Measurements from ENCODE around the gene CFAP20DC.
"Not testable (repeated sequence)": the region's sequence is repeated elsewhere in the genome, so short reads cannot be mapped to it uniquely, and the experiment has no call there.

The CFAP20DC gene

DNA sequence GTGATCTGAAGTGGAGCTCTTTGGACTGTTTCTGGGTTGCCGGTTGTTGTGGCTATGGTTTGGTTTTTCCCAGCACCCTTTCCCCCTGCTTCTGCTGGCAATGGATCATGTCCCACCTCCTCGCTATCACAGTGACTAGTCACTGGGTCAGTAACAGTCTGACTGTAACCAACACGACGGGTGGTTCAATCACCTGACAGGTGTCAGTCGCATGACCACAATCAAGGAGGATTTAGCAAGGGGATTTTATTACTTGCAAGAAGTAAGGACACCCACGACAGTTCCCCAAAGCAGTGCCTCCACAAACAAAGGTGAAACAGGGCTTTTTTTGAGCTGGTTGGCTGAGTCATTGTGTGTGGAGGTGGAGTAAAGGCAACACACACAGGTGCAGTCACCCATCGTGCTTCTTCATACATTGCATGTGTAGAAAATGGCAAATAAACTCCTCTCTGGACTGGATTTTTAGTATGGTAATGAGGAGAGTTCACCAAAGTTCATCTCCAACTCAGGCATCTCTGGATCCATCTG lies 324.4 kb downstream of the CFAP20DC start:
- no peak for DNase-seq

GRCh38 chr3:58724336-58724735 lies 325.5 kb downstream of the CFAP20DC start:
- DNase-seq = no peak

DNA sequence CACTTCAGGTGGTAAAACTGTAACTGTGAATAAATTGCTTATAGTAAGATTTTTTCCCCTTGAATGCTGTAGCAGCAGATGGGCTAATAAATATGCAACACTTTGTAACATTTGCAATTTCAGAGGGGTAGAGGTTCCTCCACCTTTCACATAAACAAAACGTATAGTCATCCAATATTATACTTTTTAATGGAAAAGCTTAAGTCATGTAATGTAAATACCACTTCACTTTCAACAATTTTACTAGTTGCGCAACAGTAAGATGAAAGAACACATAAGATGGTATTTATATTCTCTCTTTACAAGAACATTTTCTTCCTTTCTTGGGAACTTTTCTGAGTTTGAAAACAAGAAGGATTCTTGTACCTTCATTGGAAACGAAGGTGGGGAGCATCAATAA lies 326.7 kb downstream of the CFAP20DC start:
- DNase-seq = no peak

GRCh38 chr3:58722561-58722960 lies 327.3 kb downstream of the CFAP20DC start:
- no peak for DNase-seq

GRCh38 chr3:58720526-58720925 lies 329.3 kb downstream of the CFAP20DC start:
- DNase-seq = no peak

GRCh38 chr3:58719684-58720083 lies 330.1 kb downstream of the CFAP20DC start:
- DNase-seq = no peak

DNA sequence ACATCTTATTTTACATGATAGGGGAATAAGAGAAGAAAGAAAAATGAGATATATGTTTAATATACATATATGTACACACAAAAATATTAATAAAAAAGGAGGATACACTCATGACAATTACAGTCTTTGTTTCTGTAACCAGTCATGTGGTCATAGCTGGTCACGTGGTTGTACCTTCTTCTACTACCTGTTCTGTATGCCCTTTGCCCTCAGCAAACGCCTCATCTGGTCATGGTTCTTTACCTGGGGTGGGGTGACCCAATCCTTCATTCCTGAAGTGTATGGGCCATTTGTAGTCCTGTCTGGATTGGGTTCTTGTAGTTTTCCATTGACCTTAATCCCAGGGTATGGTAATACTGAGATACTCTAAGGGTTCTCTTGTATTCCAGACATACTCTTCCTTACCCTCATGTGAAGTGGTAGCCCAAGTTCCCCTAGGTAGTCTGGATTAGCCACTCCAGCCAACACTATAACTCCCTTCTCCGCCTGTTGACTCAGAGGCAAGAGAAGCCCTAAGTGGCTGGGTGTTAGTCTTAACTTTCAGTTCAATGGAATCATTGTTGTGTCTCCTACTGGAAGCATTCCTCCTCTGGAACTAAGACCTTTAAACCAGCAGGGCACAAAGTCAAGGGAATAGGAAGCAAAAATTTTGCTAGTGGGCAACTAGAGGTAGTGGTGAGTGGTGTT lies 336.0 kb downstream of the CFAP20DC start:
- no peak for DNase-seq

GRCh38 chr3:58711871-58712270 lies 338.0 kb downstream of the CFAP20DC start:
- no peak for DNase-seq

DNA sequence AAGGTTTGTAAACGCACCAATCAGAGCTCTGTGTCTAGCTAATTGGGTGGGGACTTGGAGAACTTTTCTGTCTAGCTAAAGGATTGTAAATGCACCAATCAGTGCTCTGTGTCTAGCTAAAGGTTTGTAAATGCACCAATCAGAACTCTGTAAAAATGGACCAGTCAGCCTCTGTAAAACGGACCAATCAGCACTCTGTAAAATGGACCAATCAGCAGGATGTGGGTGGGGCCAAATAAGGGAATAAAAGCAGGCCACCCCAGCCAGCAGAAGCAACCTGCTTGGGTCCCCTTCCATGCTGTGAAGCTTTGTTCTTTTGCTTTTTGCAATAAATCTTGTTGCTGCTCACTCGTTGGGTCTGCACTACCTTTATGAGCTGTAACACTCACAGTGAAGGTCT lies 340.8 kb downstream of the CFAP20DC start:
- DNase-seq = not testable (repeated sequence)

DNA sequence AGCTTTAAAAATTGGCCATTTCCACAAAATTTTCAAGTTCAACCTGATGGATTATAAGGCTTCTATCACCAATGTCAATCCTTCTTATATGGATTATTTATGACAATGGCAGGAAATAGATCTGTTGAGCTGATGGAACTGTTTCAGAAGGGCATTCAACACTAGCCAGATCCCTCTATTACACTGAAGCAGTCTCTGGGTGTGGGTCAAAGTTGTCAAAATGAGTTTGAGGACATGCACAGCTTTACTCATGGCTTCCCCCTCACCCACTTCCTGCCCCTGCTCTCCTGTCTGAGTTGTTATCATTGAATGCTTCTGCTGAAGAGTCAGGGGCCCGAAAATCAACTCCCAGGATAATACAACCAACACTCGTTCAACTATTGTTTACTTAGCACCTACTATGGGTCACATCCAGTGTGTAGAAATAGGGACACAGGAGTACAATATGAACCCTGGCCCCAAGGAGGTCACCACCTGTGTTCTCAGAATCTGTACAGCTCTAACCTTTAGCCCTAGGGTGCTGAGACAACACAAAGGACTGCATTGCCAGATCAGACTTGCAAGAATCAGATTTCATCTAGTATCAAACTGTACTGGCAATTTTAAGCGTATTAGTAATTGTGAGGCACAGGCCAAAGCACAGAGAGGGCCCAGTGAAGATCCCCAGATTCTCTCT lies 341.6 kb downstream of the CFAP20DC start:
- DNase-seq = no peak

GRCh38 chr3:58707390-58707930 lies 342.4 kb downstream of the CFAP20DC start:
- no peak for DNase-seq

- no peak for DNase-seq
Measured at GRCh38 chr3:58706395-58707167, 343.2 kb downstream of the CFAP20DC start.

- no peak for DNase-seq
Measured at GRCh38 chr3:58704745-58705144, 345.1 kb downstream of the CFAP20DC start.

DNA sequence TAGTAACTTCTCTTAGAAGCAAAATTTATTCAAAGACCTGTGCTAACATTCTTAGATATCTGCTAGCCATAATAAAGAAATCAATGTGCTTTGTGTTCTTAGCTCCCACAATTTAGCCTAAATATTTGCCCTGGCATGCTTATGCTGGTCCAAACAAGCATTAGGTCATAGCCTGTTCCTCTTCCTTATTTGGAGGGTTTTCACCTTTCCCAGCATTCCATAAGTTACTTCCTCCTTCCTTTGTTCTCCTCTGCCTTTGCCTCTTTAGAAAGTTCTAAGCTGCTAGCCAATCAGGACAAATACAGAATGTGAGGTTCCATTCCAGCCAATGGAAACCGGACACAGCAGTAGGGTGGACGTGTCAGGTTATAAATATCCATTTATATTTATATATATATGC lies 345.5 kb downstream of the CFAP20DC start:
- DNase-seq = not testable (repeated sequence)

GRCh38 chr3:58698246-58698645 lies 351.6 kb downstream of the CFAP20DC start:
- DNase-seq = no peak

DNA sequence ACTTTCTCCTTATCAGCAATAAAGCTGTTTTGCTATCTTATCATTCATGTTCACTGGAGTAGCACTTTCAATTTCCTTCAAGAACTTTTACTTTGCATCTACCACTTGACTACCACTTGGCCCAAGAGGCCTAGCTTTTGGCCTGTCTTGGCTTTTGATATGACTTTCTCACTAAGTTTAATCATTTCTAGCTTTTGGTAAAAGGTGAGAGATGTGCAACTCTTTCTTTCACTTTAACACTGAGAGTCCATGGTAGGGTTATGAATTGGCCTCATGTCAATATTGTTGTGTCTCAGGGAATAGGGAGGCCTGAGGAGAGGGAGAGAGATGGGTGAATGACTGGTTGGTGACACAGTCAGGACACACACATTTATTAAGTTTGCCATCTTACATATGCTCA lies 352.3 kb downstream of the CFAP20DC start:
- no peak for DNase-seq

- not testable (repeated sequence) for DNase-seq
Measured at GRCh38 chr3:58696813-58697212, 353.0 kb downstream of the CFAP20DC start.

DNA sequence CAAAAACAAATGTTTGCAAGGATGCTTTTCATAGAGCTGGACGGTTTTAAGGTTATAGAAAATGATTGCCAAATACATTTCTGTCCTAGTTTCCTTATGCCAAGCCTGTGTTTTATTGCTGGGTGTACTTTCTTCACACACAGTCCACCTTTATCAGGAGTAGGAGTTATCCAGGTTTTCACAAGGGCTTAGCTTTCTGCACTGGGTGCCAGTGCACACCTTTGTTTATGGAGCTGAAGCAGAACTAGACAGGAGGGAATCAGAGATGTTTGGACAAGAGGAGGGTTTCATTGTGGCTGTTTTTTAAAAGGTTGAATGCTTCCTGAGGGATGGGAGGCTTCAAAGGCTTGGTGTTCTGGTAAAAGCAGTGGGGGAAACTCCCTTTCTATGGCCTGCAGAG lies 353.7 kb downstream of the CFAP20DC start:
- DNase-seq = no peak

DNA sequence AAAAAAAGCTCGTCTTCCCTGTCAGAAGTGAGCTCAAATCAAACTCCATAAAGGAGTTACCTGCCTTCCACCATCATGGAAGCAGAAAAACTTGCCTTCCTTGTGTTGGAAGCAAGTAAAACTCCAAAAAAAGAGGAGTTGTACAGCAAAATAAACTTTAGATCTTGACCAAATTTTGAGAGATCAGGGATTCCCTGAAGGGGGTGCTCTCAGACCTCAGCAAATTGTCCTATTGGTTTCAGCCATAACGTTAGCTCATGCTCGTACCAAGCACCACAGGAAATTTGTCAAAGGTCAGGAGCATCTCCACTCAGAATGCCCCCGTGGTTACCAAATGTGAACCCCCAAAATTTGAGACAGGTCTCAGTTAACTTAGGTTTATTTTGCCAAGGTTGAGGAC lies 354.5 kb downstream of the CFAP20DC start:
- DNase-seq = not testable (repeated sequence)

DNA sequence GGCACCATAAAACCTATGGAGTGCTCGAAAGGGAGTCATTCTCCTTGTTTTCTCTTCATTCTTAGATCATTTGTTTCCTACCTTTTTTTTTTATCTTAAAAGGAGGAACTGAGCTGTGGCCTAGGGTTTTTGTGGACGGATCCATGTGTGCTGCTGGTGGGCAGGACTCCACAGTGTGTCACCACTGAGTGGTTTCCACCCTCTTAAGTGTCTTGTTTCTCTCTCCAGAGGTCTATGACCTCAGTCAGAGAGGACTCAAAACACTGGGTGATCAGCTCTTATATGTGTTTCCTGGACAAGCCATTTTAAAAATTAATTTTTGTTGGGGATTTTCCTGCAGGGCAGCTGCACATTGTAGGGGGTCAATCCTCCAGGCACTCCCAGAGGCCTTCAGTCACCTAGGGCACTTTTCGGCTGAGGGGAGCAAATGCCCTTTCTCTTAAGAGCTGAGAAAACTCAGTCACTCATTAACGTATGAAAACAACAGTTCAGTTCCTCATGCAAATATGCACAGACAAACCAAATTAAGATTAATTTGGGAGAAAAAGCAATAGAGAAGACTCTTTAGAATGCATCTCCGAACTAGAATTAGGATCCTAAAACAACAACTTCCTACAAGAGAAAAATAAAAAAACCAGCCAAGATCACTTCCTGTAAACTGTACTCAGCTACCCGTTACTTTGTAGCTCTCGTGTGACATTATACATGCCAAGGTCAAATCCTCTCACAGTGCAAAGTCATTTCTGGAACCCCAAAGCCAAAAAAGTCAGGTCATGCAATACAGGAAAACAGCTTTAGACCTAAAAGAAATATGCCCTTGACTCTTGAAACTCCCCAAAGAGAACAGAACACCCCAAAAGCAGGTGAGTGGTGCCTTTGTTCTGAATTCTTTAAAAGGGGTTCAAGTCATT lies 355.6 kb downstream of the CFAP20DC start:
- no peak for DNase-seq

- no peak for DNase-seq
Measured at GRCh38 chr3:58692484-58692883, 357.3 kb downstream of the CFAP20DC start.

Data from NCI-H1436 treated with DMSO at 0.1 percent for 48 hours (cell line).